ENCODE data around the gene DIP2C. TPM values are rescaled to one million over a fixed set of nuclear protein-coding genes. Genes with fewer than 3 reads are reported as not detected.
"Not testable (repeated sequence)": the region's sequence is repeated elsewhere in the genome, so short reads cannot be mapped to it uniquely, and the experiment has no call there.

Gene DIP2C
- total RNA-seq, 1 donor from 2014 or later: 30.8 TPM

GRCh38 chr10:680745-681144 lies 8.7 kb downstream of the DIP2C start:
- H3K27ac ChIP-seq (replicated peaks): peak overlapping the region; percentile 75
- no peak for DNase-seq
- TF ChIP-seq CTCF (IDR thresholded peaks at IDR 0.05; ENCODE audit: borderline replicate concordance): no peak
- intact Hi-C loops (cut with micrococcal nuclease): no loop called here
- peak overlapping the region; percentile 10 for H3K4me3 ChIP-seq
- peaks cover 7% of the 10 kb centered on the region for H3K9me3 ChIP-seq (replicated peaks)
- peaks cover 74% of the 10 kb centered on the region for H3K4me1 ChIP-seq
- no peaks in the 10 kb centered on the region for H3K27me3 ChIP-seq (ENCODE audit: low read depth)
- no peaks in the 10 kb centered on the region for H3K36me3 ChIP-seq

DNA sequence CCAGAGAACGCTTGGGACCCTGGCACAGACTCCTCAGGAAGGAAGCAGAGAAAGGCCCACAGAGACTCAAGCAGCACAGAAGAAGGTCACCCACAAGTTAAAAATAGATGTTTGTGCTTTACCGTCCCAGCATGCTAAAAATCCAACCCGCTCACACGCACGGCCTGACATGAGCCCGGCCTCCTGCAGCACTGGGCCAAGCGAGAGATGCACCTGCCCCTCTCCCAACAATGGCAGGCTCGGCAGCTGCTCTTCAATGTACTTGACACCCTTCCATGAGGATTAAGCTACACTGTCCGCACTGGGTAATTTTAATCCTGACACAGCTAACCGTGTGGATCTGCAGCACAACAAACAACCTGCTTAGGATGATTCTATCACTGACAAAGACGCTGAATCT lies 9.3 kb downstream of the DIP2C start:
- peaks cover 74% of the 10 kb centered on the region for H3K4me1 ChIP-seq
- TF ChIP-seq CTCF (IDR thresholded peaks at IDR 0.05; ENCODE audit: borderline replicate concordance): no peak
- peak overlapping the region; percentile 10 for H3K4me3 ChIP-seq
- intact Hi-C loops (cut with micrococcal nuclease): no loop called here
- H3K36me3 ChIP-seq: no peaks in the 10 kb centered on the region
- H3K27ac ChIP-seq (replicated peaks): peak overlapping the region; percentile 75
- H3K27me3 ChIP-seq (ENCODE audit: low read depth): no peaks in the 10 kb centered on the region
- peak; percentile 59 for DNase-seq
- peaks cover 1% of the 10 kb centered on the region for H3K9me3 ChIP-seq (replicated peaks)

DNA sequence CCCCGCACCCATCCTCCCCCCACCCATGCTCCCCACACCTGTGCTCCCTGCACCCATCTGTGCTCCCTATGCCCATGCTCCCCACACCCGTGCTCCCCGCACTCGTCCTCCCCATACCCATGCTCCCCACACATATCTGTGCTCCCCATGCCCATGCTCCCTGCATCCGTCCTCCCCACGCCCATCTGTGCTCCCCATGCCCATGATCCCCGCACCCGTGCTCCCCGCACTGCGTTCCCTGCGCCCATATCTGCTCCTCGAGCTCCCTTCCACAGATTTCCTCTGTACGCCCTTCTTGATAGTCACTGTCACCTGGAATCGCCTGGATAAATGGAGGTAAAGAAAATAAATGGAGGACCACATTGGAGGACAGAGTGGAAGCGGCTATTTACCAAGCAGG lies 9.9 kb downstream of the DIP2C start:
- TF ChIP-seq CTCF (IDR thresholded peaks at IDR 0.05; ENCODE audit: borderline replicate concordance): no peak
- Histone ChIP-seq H3K27me3 (ENCODE audit: low read depth) (no peaks in the 10 kb centered on the region), H3K36me3 (no peaks in the 10 kb centered on the region), H3K4me3 (peak overlapping the region; percentile 10), H3K27ac (replicated peaks) (peak overlapping the region; percentile 75), H3K4me1 (peaks cover 71% of the 10 kb centered on the region), H3K9me3 (replicated peaks) (no peaks in the 10 kb centered on the region)
- DNase-seq: no peak
- intact Hi-C loops (cut with micrococcal nuclease): loop anchor here (10.0 kb wide), 1 partner anchor 65 kb away; no protein-coding TSS in a partner anchor

DNA sequence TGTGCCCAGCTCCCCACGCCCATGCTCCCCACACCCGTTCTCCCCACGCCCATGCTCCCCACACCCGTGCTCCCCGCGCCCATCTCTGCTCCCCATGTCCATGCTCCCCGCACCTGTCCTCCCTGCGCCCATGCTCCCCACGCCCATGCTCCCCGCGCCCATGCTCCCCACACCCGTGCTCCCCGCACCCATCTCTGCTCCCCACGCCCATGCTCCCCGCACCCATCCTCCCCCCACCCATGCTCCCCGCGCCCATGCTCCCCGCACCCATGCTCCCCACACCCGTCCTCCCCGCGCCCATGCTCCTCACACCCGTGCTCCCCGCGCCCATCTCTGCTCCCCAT lies 10.8 kb downstream of the DIP2C start:
- not testable (repeated sequence) for H3K9me3 ChIP-seq (replicated peaks); DNase-seq; H3K36me3 ChIP-seq; H3K27me3 ChIP-seq (ENCODE audit: low read depth); H3K4me3 ChIP-seq; H3K27ac ChIP-seq (replicated peaks)
- H3K4me1 ChIP-seq: peaks cover 67% of the 10 kb centered on the region
- intact Hi-C loops (cut with micrococcal nuclease): loop anchor here (10.0 kb wide), 1 partner anchor 64 kb away; no protein-coding TSS in a partner anchor

DNA sequence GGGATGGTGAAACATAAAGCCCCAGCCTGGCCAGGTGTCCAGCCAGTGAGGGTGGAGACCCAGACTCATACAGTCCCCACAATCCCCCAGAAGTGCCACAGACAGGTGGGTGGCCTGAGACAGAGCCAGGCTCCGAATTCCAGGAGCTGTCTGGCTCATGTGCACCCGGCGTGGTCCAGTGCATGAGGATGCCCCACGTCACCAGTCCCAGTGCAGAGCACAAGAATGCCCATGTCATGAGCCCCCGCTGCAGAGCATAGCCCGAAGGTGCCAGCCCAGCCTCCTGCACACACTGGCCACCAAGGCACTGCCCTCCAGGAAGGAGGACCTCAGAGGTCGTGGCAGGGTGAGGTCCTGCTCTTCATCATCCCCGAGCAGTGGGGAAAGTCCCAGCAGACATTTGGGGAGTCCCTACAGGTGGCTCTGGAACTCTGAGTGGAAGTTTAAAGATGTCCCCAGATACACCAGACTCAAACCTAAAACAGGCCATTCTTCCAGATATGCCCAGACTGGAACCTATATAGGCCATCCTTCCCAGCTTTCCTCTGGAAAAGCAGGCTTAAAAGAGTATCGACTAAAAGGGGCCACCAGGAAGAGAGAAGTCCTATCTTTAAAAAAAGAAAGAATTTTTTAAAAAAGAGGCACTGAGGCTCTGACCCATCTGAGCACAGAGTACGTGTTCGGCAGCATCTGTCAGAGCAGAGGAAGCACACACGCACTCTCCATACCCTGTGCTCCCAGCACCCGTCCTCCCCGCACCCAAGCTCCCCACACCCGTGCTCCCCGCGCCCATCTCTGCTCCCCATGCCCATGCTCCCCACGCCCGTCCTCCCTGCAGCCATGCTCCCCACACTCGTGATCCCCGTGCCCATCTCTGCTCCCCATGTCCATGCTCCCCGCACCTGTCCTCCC lies 11.5 kb downstream of the DIP2C start:
- no peak for DNase-seq
- Histone ChIP-seq H3K4me1 (peaks cover 67% of the 10 kb centered on the region), H3K27ac (replicated peaks) (peak overlapping the region; percentile 2), H3K36me3 (no peaks in the 10 kb centered on the region), H3K4me3 (no peak overlapping the region), H3K9me3 (replicated peaks) (no peaks in the 10 kb centered on the region), H3K27me3 (ENCODE audit: low read depth) (no peaks in the 10 kb centered on the region)
- no peak for TF ChIP-seq CTCF (IDR thresholded peaks at IDR 0.05; ENCODE audit: borderline replicate concordance)
- intact Hi-C loops (cut with micrococcal nuclease): loop anchor here (10.0 kb wide), 1 partner anchor 63 kb away; no protein-coding TSS in a partner anchor

- no peaks in the 10 kb centered on the region for H3K9me3 ChIP-seq (replicated peaks)
- intact Hi-C loops (cut with micrococcal nuclease): loop anchor here (10.0 kb wide), 1 partner anchor 62 kb away; no protein-coding TSS in a partner anchor
- no peak for DNase-seq
- H3K4me3 ChIP-seq: no peak overlapping the region
- peaks cover 62% of the 10 kb centered on the region for H3K4me1 ChIP-seq
- H3K27ac ChIP-seq (replicated peaks): no peak overlapping the region
- H3K36me3 ChIP-seq: no peaks in the 10 kb centered on the region
- no peaks in the 10 kb centered on the region for H3K27me3 ChIP-seq (ENCODE audit: low read depth)
- no peak for TF ChIP-seq CTCF (IDR thresholded peaks at IDR 0.05; ENCODE audit: borderline replicate concordance)
These were observed 12.4 kb downstream of the DIP2C start for GRCh38 chr10:677038-677437.
